Measurements from ENCODE around the gene MTUS2. TPM values are rescaled to one million over a fixed set of nuclear protein-coding genes. Genes with fewer than 3 reads are reported as not detected.

The MTUS2 gene
- total RNA-seq, 2 donors from 2014 or later = 4.0 to 5.4 TPM

DNA sequence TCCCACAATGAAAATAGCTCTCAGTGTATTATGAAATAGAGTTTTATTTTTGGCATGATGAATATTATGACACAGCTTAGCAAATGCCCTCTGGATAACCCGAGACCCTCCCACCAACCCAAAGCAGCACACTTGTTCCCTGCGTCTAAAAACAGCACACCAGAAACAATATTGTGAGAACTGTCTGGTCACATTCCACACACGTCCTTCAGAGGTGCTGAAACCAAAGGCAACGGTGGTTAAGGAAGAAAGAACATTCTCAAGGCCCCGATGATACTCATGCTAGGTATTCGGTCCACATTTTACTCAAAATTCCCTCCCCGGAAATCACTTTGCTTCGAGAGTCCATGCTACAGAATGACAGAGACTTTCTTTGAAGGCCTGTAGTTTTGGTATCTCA lies 618.6 kb downstream of the MTUS2 start:
- Histone ChIP-seq H3K9me3 (no peaks in the 10 kb centered on the region), H3K4me3 (no peak overlapping the region), H3K4me1 (no peaks in the 10 kb centered on the region), H3K36me3 (replicated peaks in 1 of 2; ENCODE audit: insufficient read depth in 1 of 2, low read depth in 2 of 2) (no peaks in the 10 kb centered on the region), H3K27me3 (no peaks in the 10 kb centered on the region), H3K27ac (no peak overlapping the region)
- WGBS, 2 donors = 63% methylated on average over 8 of the region's 8 CpGs
- DNase-seq = no peak
- ATAC-seq = no peak
- TF ChIP-seq, protein P1, sequence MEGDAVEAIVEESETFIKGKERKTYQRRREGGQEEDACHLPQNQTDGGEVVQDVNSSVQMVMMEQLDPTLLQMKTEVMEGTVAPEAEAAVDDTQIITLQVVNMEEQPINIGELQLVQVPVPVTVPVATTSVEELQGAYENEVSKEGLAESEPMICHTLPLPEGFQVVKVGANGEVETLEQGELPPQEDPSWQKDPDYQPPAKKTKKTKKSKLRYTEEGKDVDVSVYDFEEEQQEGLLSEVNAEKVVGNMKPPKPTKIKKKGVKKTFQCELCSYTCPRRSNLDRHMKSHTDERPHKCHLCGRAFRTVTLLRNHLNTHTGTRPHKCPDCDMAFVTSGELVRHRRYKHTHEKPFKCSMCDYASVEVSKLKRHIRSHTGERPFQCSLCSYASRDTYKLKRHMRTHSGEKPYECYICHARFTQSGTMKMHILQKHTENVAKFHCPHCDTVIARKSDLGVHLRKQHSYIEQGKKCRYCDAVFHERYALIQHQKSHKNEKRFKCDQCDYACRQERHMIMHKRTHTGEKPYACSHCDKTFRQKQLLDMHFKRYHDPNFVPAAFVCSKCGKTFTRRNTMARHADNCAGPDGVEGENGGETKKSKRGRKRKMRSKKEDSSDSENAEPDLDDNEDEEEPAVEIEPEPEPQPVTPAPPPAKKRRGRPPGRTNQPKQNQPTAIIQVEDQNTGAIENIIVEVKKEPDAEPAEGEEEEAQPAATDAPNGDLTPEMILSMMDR (IDR thresholded peaks at IDR 0.05) = no peak
- no peak for TF ChIP-seq POLR2A (IDR thresholded peaks at IDR 0.05)
- intact Hi-C loops (cut with DNase I) = no loop called here

DNA sequence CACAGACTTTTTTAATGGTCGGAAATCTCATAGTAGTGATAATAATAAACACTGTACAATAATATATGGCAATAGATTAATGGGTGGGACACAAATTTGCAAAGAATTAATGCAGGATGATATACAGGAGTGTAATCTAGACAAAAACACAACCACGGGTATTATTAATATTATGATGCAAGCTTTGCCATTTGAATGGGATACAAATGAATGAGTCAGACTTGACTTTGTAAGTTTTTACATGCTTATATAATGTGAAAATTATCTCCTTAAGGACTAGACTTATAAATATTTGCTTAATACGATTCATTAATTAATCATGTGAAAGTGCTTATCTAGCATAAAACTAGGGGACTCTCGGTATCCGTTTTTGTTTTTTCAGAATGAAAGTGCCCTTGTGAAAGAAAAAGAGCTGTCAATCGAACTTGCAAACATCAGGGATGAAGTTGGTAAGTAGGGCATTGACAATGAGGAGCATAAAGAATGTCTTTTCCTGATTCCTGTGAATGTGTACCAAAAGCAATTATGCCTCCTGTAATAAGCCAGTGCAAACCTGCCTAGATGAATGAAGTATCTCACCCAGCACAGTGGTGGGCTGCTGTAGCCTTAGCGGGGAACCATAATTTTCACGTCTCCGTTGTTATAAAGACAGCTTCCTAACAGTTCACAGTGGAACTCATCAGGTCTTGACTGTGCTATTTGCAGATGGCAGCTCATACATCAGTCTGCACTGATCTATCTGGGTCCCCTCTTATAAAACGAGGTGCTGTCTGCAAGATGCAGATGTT lies 619.7 kb downstream of the MTUS2 start:
- TF ChIP-seq, protein P1 (IDR thresholded peaks at IDR 0.05) = no peak
- no peak for TF ChIP-seq POLR2A (IDR thresholded peaks at IDR 0.05)
- Histone ChIP-seq H3K4me3 (no peak overlapping the region), H3K4me1 (no peaks in the 10 kb centered on the region), H3K36me3 (replicated peaks in 1 of 2; ENCODE audit: insufficient read depth in 1 of 2, low read depth in 2 of 2) (no peaks in the 10 kb centered on the region), H3K9me3 (no peaks in the 10 kb centered on the region), H3K27ac (no peak overlapping the region), H3K27me3 (no peaks in the 10 kb centered on the region)
- intact Hi-C loops (cut with DNase I) = no loop called here
- 46 to 50% methylated on average over 10 of the region's 10 CpGs for WGBS, 2 donors
- ATAC-seq = no peak
- DNase-seq = no peak

DNA sequence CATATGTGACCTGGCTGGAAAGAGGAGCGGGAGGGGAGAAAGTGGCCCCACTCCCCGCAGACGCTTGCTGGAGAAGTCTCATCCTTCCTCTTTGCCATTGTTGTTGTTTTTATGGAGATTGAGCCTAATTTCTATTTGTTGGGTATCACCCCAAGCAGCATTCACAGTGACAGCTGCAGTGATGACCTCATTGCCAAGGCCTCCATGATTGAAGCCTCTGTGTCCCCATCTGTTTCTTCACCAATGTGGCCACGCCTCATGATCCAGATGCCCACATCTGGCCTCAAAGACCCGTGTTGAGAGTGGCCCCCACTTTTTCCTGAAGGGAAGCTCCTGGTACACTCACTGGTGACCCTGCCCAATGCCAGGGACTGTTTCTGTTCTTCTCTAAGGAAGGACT lies 621.2 kb downstream of the MTUS2 start:
- Histone ChIP-seq H3K9me3 (no peaks in the 10 kb centered on the region), H3K36me3 (replicated peaks in 1 of 2; ENCODE audit: insufficient read depth in 1 of 2, low read depth in 2 of 2) (no peaks in the 10 kb centered on the region), H3K27ac (no peak overlapping the region), H3K27me3 (no peaks in the 10 kb centered on the region), H3K4me1 (no peaks in the 10 kb centered on the region), H3K4me3 (no peak overlapping the region)
- DNase-seq (no peak), ATAC-seq (no peak)
- TF ChIP-seq POLR2A (IDR thresholded peaks at IDR 0.05) = no peak
- TF ChIP-seq, protein P1 (IDR thresholded peaks at IDR 0.05) = no peak
- 59 to 72% methylated on average over 5 of the region's 5 CpGs for WGBS, 2 donors
- intact Hi-C loops (cut with DNase I) = no loop called here

DNA sequence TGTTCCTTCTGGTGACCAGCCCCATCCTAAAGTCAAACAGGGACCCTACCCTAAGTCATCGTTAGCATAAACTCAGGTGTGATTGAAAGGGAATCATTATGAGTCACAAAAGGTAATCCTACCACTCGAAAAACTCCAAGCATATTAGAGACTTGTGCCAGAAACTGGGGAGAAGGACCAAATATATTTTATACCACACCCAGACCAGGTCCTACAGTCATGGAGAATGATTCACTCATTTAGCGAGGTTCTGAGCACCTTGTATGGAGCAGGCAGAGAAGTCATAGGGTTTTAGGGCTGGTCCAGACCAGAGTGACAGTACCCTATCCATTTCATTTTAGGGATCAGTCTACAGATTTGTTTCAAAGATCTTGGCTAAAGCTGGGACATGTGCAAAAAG lies 625.9 kb downstream of the MTUS2 start:
- TF ChIP-seq, protein P1 (IDR thresholded peaks at IDR 0.05) = no peak
- no peak for TF ChIP-seq POLR2A (IDR thresholded peaks at IDR 0.05)
- no peak for DNase-seq
- no peak overlapping the region for H3K27ac ChIP-seq
- no peaks in the 10 kb centered on the region for H3K9me3 ChIP-seq
- intact Hi-C loops (cut with DNase I) = no loop called here
- no peaks in the 10 kb centered on the region for H3K27me3 ChIP-seq
- no peaks in the 10 kb centered on the region for H3K4me1 ChIP-seq
- no peak overlapping the region for H3K4me3 ChIP-seq
- WGBS, 2 donors = 72 to 75% methylated on average over 3 of the region's 3 CpGs
- H3K36me3 ChIP-seq (replicated peaks in 1 of 2; ENCODE audit: insufficient read depth in 1 of 2, low read depth in 2 of 2) = no peaks in the 10 kb centered on the region
- no peak for ATAC-seq

DNA sequence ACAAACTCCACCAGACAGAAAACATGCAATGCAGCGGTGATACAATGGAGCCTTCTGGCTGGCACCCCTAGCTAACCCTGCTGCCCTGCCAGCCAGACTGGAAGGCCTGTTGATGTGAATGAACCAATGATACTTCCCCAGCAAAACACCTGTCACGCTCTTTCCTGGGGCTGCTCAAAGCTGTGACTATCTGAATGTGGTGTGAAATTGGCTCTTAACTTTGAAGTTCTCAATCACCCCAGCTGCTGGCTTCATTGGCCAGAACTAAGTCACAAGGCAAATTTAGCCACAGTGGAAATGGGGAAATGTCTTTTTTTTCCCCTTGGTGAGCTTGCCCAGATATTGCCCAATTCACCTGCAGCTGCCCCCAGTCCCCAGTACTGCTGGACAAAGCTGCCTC lies 628.0 kb downstream of the MTUS2 start:
- H3K27ac ChIP-seq = no peak overlapping the region
- H3K36me3 ChIP-seq (replicated peaks in 1 of 2; ENCODE audit: insufficient read depth in 1 of 2, low read depth in 2 of 2) = no peaks in the 10 kb centered on the region
- DNase-seq (no peak), ATAC-seq (no peak)
- no peak for TF ChIP-seq POLR2A (IDR thresholded peaks at IDR 0.05)
- TF ChIP-seq, protein P1 (IDR thresholded peaks at IDR 0.05) = no peak
- no peak overlapping the region for H3K4me3 ChIP-seq
- 80% methylated on average over 2 of the region's 2 CpGs for WGBS, 2 donors
- no peaks in the 10 kb centered on the region for H3K4me1 ChIP-seq
- intact Hi-C loops (cut with DNase I) = no loop called here
- no peaks in the 10 kb centered on the region for H3K9me3 ChIP-seq
- H3K27me3 ChIP-seq = no peaks in the 10 kb centered on the region

Data from body of pancreas (tissue), 4 donors.